PC-9 (cell line): ENCODE measurements around the gene NISCH. TPM values are rescaled to one million over a fixed set of nuclear protein-coding genes. Genes with fewer than 3 reads are reported as not detected.
A peak's percentile ranks its signal among the peaks of the same experiment; 100 is the strongest.

ENCODE experiments used
- BruUV-seq: library from RNA; stranded (reverse); fragments of 400-500 nt; replicated peaks from 2 replicates; lab custom pipeline; 2021; lab: Mats Ljungman, UMichigan
- CTCF ChIA-PET: fragments of 300-600 bp; sonication (Branson Sonifier 250); formaldehyde crosslinking; loops from one replicate; lab custom pipeline; 2022; ENCODE audit warnings: antibody characterized with exemption; lab: Charles Lee
- POLR2A ChIA-PET: fragments of 300-600 bp; sonication (Branson Sonifier 250); formaldehyde crosslinking; loops from one replicate; lab custom pipeline; 2022; ENCODE audit warnings: antibody characterized with exemption; ENCODE audit not compliant: unreplicated experiment; lab: Charles Lee
- DNase-seq, 2 experiments: peaks; one replicate each; pipeline versions ENCODE4 v3.0.0 to v3.0.0-alpha.2; 2015 to 2022; ENCODE audit warnings: mixed read lengths in 1 of 2
- H2AFZ ChIP-seq: fragments of 200-600 bp; sonication (generic); 2 replicates; pipeline ENCODE4 v1.8.1; 2017; ENCODE audit warnings: antibody characterized with exemption
- H3F3A ChIP-seq: fragments of 200-600 bp; sonication (generic); 2 replicates; pipeline ENCODE4 v1.8.1; 2017; ENCODE audit warnings: antibody characterized with exemption, mild to moderate bottlenecking, low read depth; ENCODE audit not compliant: insufficient read depth
- H3K27ac ChIP-seq: fragments of 200-600 bp; sonication (generic); 2 replicates; pipeline ENCODE4 v1.6.1; 2016; ENCODE audit warnings: mixed run types
- H3K27me3 ChIP-seq: fragments of 200-600 bp; sonication (generic); 2 replicates; pipeline ENCODE4 v1.6.1; 2016; ENCODE audit warnings: low read depth, mixed run types; ENCODE audit not compliant: insufficient read depth
- H3K36me3 ChIP-seq: fragments of 200-600 bp; sonication (generic); 2 replicates; pipeline ENCODE4 v1.6.1; 2016; ENCODE audit warnings: low read depth, mixed run types
- H3K4me1 ChIP-seq: fragments of 200-600 bp; sonication (generic); replicated peaks from 2 replicates; pipeline ENCODE4 v1.6.1; 2016; ENCODE audit warnings: mixed run types; ENCODE audit not compliant: insufficient read depth
- H3K4me2 ChIP-seq: fragments of 200-600 bp; sonication (generic); 2 replicates; pipeline ENCODE4 v1.6.1; 2017; ENCODE audit warnings: mixed run types
- H3K4me3 ChIP-seq: fragments of 200-600 bp; sonication (generic); 2 replicates; pipeline ENCODE4 v1.6.1; 2016; ENCODE audit warnings: mixed run types
- H3K79me2 ChIP-seq: fragments of 200-600 bp; sonication (generic); 2 replicates; pipeline ENCODE4 v1.6.1; 2017; ENCODE audit warnings: low read depth, mixed run types
- H3K9me2 ChIP-seq: fragments of 200-600 bp; sonication (generic); 2 replicates; pipeline ENCODE4 v1.8.1; 2017; ENCODE audit warnings: mild to moderate bottlenecking; ENCODE audit not compliant: insufficient read depth
- H3K9me3 ChIP-seq: fragments of 200-600 bp; sonication (generic); 2 replicates; pipeline ENCODE4 v1.8.1; 2016; ENCODE audit warnings: low read depth; ENCODE audit not compliant: insufficient read depth
- H4K20me1 ChIP-seq: fragments of 200-600 bp; sonication (generic); 2 replicates; pipeline ENCODE4 v1.8.1; 2017; ENCODE audit not compliant: insufficient read depth
- CTCF ChIP-seq: fragments of 200-600 bp; sonication (generic); conservative IDR thresholded peaks from 2 replicates; pipeline ENCODE4 v1.6.1; 2017; ENCODE audit warnings: mixed run types, antibody characterized with exemption, mild to moderate bottlenecking, moderate library complexity
- EZH2 ChIP-seq: fragments of 200-600 bp; sonication (generic); IDR thresholded peaks from 2 replicates; pipeline ENCODE4 v1.8.0; 2017; ENCODE audit warnings: antibody characterized with exemption, low read depth
- intact Hi-C: fragments of 100-400 bp; cut with micrococcal nuclease; formaldehyde crosslinking; loops from one replicate; pipeline ENCODE4 v1.10.0; 2022; ENCODE audit not compliant: unreplicated experiment
- total RNA-seq: library from RNA; stranded (reverse); gene quantifications from 2 replicates; pipeline ENCODE4 v1.2.3, GENCODE V29; 2021

NISCH gene
- total RNA-seq, 1 experiment from 2014 or later = 66.1 TPM

GRCh38 chr3:52527039-52527731 lies 71.8 kb downstream of the NISCH start:
- peaks cover 10% of the 10 kb centered on the region for H3K4me1 ChIP-seq
- no peaks in the 10 kb centered on the region for H3K9me3 ChIP-seq
- H3K27me3 ChIP-seq = no peaks in the 10 kb centered on the region
- no peak overlapping the region for H3K27ac ChIP-seq
- intact Hi-C loops = loop anchor here (2.0 kb wide), 2 partner anchors 72 to 144 kb away; partner anchors contain the start of genes NISCH and TNNC1
- H2AFZ ChIP-seq = no peak overlapping the region
- H3K4me2 ChIP-seq = 0 out of 2 replicates have a peak overlapping the region, but pooled peaks have one; percentile 4
- H3K9me2 ChIP-seq = no peaks in the 10 kb centered on the region
- peaks cover 7% of the 10 kb centered on the region; the same call in 1 of the 2 replicates for H3F3A ChIP-seq
- no TSS peak for BruUV-seq
- H3K79me2 ChIP-seq = 0 out of 2 replicates have a peak, but pooled peaks cover 5% of the 10 kb centered on the region
- TF ChIP-seq EZH2 (no peak), CTCF (no peak)
- no peaks in the 10 kb centered on the region for H3K36me3 ChIP-seq
- DNase-seq = peak in 1 of 2 experiments; percentile 52
- H3K4me3 ChIP-seq = no peak overlapping the region
- ChIA-PET CTCF (interaction anchor here (0.6 kb wide), 1 partner anchor 125 kb away, joined by 3 read pairs; no protein-coding TSS in a partner anchor), POLR2A (interaction anchor here (0.6 to 1.1 kb wide), 2 partner anchors 9 to 325 kb away, joined by 3 to 7 read pairs; partner anchors contain the start of gene UQCC5)
- no peaks in the 10 kb centered on the region for H4K20me1 ChIP-seq

- Histone ChIP-seq H3K9me2 (no peaks in the 10 kb centered on the region), H2AFZ (no peak overlapping the region), H3K27me3 (no peaks in the 10 kb centered on the region), H3K36me3 (no peaks in the 10 kb centered on the region), H3K79me2 (0 out of 2 replicates have a peak, but pooled peaks cover 11% of the 10 kb centered on the region), H3F3A (peaks cover 7% of the 10 kb centered on the region; the same call in 1 of the 2 replicates), H3K27ac (no peak overlapping the region), H3K9me3 (no peaks in the 10 kb centered on the region), H4K20me1 (no peaks in the 10 kb centered on the region), H3K4me2 (no peak overlapping the region), H3K4me3 (no peak overlapping the region), H3K4me1 (peaks cover 15% of the 10 kb centered on the region)
- intact Hi-C loops = loop anchor here (2.0 kb wide), 2 partner anchors 73 to 143 kb away; partner anchors contain the start of genes NISCH and TNNC1
- no peak for DNase-seq
- BruUV-seq = no TSS peak
- ChIA-PET POLR2A (no interaction called here), CTCF (no interaction called here)
- TF ChIP-seq EZH2 = no peak
- no peak for TF ChIP-seq CTCF
Observed at GRCh38 chr3:52527732-52528585, 72.6 kb downstream of the NISCH start.
